Prostate gland (tissue), 2 donors: ENCODE measurements around the gene SPRED3.

Experiments
- POLR2AphosphoS5 ChIP-seq: sonication (generic); formaldehyde crosslinking; IDR thresholded peaks from one replicate; pipeline ENCODE4 v1.6.1; 2017; ENCODE audit warnings: antibody characterized with exemption
- TF ChIP-seq, protein P1 (sequence below), 4 experiments: fragments of 200-600 bp in 2 of 4; fragments of 450-650 bp in 2 of 4; sonication (generic) in 2 of 4; IDR thresholded peaks; 1 replicate in 3 of 4; 2 replicates in 1 of 4; pipeline ENCODE4 v1.5.1; 2016 to 2019; ENCODE audit warnings: antibody characterized with exemption in 4 of 4, mild to moderate bottlenecking in 2 of 4, moderate library complexity in 2 of 4

DNA sequence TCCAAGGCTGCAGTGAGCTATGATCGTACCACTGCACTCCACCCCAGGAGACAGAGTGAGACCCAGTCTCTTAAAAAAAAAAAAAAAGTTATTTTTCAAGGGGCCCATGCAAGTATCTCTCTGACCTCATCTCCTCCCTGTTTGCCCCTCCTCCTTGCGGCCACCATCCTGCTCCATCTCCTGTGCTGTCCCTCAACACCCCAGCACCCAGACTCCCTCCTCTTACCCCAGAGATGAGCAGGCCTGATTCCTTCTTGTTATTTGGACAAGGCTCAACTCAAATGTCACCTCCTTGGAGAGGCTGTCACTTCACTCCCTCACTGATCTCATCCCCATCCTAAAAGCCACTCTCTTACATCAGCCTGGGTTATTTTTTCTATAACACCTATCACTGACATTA is 49.4 kb downstream of the SPRED3 start:
- TF ChIP-seq POLR2AphosphoS5, result no peak
- TF ChIP-seq, protein P1, sequence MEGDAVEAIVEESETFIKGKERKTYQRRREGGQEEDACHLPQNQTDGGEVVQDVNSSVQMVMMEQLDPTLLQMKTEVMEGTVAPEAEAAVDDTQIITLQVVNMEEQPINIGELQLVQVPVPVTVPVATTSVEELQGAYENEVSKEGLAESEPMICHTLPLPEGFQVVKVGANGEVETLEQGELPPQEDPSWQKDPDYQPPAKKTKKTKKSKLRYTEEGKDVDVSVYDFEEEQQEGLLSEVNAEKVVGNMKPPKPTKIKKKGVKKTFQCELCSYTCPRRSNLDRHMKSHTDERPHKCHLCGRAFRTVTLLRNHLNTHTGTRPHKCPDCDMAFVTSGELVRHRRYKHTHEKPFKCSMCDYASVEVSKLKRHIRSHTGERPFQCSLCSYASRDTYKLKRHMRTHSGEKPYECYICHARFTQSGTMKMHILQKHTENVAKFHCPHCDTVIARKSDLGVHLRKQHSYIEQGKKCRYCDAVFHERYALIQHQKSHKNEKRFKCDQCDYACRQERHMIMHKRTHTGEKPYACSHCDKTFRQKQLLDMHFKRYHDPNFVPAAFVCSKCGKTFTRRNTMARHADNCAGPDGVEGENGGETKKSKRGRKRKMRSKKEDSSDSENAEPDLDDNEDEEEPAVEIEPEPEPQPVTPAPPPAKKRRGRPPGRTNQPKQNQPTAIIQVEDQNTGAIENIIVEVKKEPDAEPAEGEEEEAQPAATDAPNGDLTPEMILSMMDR (IDR thresholded peaks at IDR 0.05), result no peak
